Ovary (tissue), 9 donors: ENCODE measurements around the gene E2F6. TPM values are rescaled to one million over a fixed set of nuclear protein-coding genes. Genes with fewer than 3 reads are reported as not detected.

Experiments
- DNase-seq, 5 donors: peaks; one replicate each; pipeline ENCODE4 v3.0.0-alpha.2; 2019 to 2020
- H3K27ac ChIP-seq, 2 donors: fragments of 200-600 bp; one replicate each; pipeline versions ENCODE4 v1.5.1 to v1.8.0; 2019 to 2022
- H3K27me3 ChIP-seq: fragments of 200-600 bp; one replicate; pipeline ENCODE4 v1.8.0; 2022
- H3K36me3 ChIP-seq: fragments of 200-600 bp; sonication (generic); one replicate; pipeline ENCODE4 v1.5.1; 2019
- H3K4me1 ChIP-seq: one replicate; pipeline ENCODE4 v1.8.1; 2013; ENCODE audit warnings: mild to moderate bottlenecking, moderate library complexity; ENCODE audit not compliant: insufficient read depth
- H3K4me3 ChIP-seq: fragments of 200-600 bp; sonication (generic); one replicate; pipeline ENCODE4 v1.5.1; 2017
- H3K9me3 ChIP-seq, 2 donors: fragments of 200-600 bp in 1 of 2; sonication (generic) in 1 of 2; one replicate each; pipeline versions ENCODE4 v1.5.1 to v1.8.1; 2013 to 2019; ENCODE audit warnings: mild to moderate bottlenecking in 1 of 2, moderate library complexity in 1 of 2
- CTCF ChIP-seq, 3 donors: fragments of 450-650 bp in 2 of 3; fragments of 200-600 bp in 1 of 3; IDR thresholded peaks; one replicate each; pipeline versions ENCODE4 v1.5.1 to v1.8.0; 2016 to 2022; ENCODE audit warnings: antibody characterized with exemption in 3 of 3, mild to moderate bottlenecking in 1 of 3
- EP300 ChIP-seq: sonication (generic); formaldehyde crosslinking; IDR thresholded peaks from one replicate; pipeline ENCODE4 v1.6.1; 2017; ENCODE audit warnings: antibody characterized with exemption
- POLR2A ChIP-seq: fragments of 450-650 bp; IDR thresholded peaks from one replicate; pipeline ENCODE4 v1.6.1; 2017; ENCODE audit warnings: antibody characterized with exemption, mild to moderate bottlenecking, moderate library complexity
- WGBS, 3 donors: extraction: QIAGEN DNeasy Blood & Tissue Kit in 1 of 3; methylation state at CpG; one replicate each; pipeline versions ENCODE4 v1.1.5 to v1.1.7; 2013 to 2017; 5-methylcytosine and 5-hydroxymethylcytosine counted together
- intact Hi-C, 4 donors: fragments of 100-400 bp; cut with DNase I; formaldehyde crosslinking; loops; one replicate each; pipeline versions ENCODE4 v1.11.0 to v1.15.1; 2022 to 2023
- polyA plus RNA-seq, 2 donors: library from polyadenylated mRNA; stranded (reverse); fragments of 200-250 nt in 1 of 2; fragments of 350-450 nt in 1 of 2; fragmentation: Illumina TruSeq in 1 of 2; extraction: RNeasy Lipid Tissue Mini Kit (QIAGEN cat#74804) in 1 of 2; gene quantifications; one replicate each; pipeline ENCODE4 v1.2.3, GENCODE V29; 2013 to 2014
- total RNA-seq, 7 donors: library from RNA; depleted of rRNA in 2 of 7; stranded (reverse); fragments of >200 nt in 2 of 7; fragmentation: NEBNext Ultra II Directional in 3 of 7; extraction: Animal tissue kit (Norgen Biotek cat#: 25700) in 3 of 7; gene quantifications; one replicate each; pipeline versions ENCODE4 v1.1.0 to v1.2.4, GENCODE V29; 2016 to 2023
- donor health status: DM: no; HTN: no; CAD: no; lungs with moderate emphysema.
- donor health status: DM: no; HTN: no; CAD: no.
- donor health status: Bipolar disorder and iron deficiency.
- donor health status: DM: yes; HTN: yes; CAD: no.
- donor health status: DM: no; HTN: no; CAD: no.
- donor health status: DM: yes; HTN: yes; CAD: no.

E2F6 gene
- total and polyA plus RNA-seq, 9 donors: 9.9 to 19.6 (median 14.9) TPM

- Histone ChIP-seq H3K36me3 (no peaks in the 10 kb centered on the region), H3K4me1 (peaks cover 3% of the 10 kb centered on the region), H3K9me3 (no peaks in the 10 kb centered on the region), H3K27me3 (no peaks in the 10 kb centered on the region), H3K4me3 (no peak overlapping the region), H3K27ac (peak overlapping the region in 1 of 2 donors; percentile 41)
- no peak for DNase-seq
- intact Hi-C loops: loop anchor here in 3 of 4 donors (2.0 to 10.0 kb wide), 5 partner anchors 33 to 296 kb away; no protein-coding TSS in a partner anchor
- TF ChIP-seq EP300 (no peak), POLR2A (no peak), CTCF (IDR thresholded peaks at IDR 0.05) (no peak)
- 69 to 73% (median 70%) methylated on average over 12 of the region's 12 CpGs for WGBS, 3 donors
These were observed 13.1 kb upstream of the E2F6 start for GRCh38 chr2:11478899-11479605.

- H3K27me3 ChIP-seq: no peaks in the 10 kb centered on the region
- peak; percentile 88 to 97 (median 92) for DNase-seq
- peaks cover 3% of the 10 kb centered on the region for H3K4me1 ChIP-seq
- peak overlapping the region in 1 of 2 donors; percentile 41 for H3K27ac ChIP-seq
- no peaks in the 10 kb centered on the region for H3K36me3 ChIP-seq
- intact Hi-C loops: loop anchor here in 3 of 4 donors (2.0 to 10.0 kb wide), 5 partner anchors 34 to 297 kb away; no protein-coding TSS in a partner anchor
- H3K9me3 ChIP-seq: no peaks in the 10 kb centered on the region
- peak; percentile 90 to 95 (median 94) for TF ChIP-seq CTCF (IDR thresholded peaks at IDR 0.05)
- no peak for TF ChIP-seq EP300
- no peak for TF ChIP-seq POLR2A
- WGBS, 3 donors: 25 to 35% (median 33%) methylated on average over 2 of the region's 2 CpGs
- H3K4me3 ChIP-seq: no peak overlapping the region
These were observed 12.0 kb upstream of the E2F6 start for GRCh38 chr2:11477994-11478393.

- no peak overlapping the region for H3K27ac ChIP-seq
- DNase-seq: no peak
- no peaks in the 10 kb centered on the region for H3K36me3 ChIP-seq
- 55 to 69% (median 66%) methylated on average over 10 of the region's 10 CpGs for WGBS, 3 donors
- H3K4me3 ChIP-seq: no peak overlapping the region
- no peaks in the 10 kb centered on the region for H3K9me3 ChIP-seq
- intact Hi-C loops: loop anchor here in 1 of 4 donors (10.0 kb wide), 1 partner anchor 301 kb away; no protein-coding TSS in a partner anchor
- H3K4me1 ChIP-seq: no peaks in the 10 kb centered on the region
- no peak for TF ChIP-seq POLR2A
- no peak for TF ChIP-seq CTCF (IDR thresholded peaks at IDR 0.05)
- TF ChIP-seq EP300: no peak
- H3K27me3 ChIP-seq: no peaks in the 10 kb centered on the region
These were observed 7.9 kb upstream of the E2F6 start for GRCh38 chr2:11473659-11474433.

GRCh38 chr2:11467749-11468148 is 1.8 kb upstream of the E2F6 start:
- no peak overlapping the region for H3K4me3 ChIP-seq
- WGBS, 3 donors: 69 to 84% (median 72%) methylated on average over 6 of the region's 6 CpGs
- no peak for DNase-seq
- no peaks in the 10 kb centered on the region for H3K36me3 ChIP-seq
- peaks cover 11% of the 10 kb centered on the region for H3K4me1 ChIP-seq
- H3K9me3 ChIP-seq: no peaks in the 10 kb centered on the region
- intact Hi-C loops: no loop called here
- TF ChIP-seq EP300: no peak
- no peak for TF ChIP-seq POLR2A
- no peak for TF ChIP-seq CTCF (IDR thresholded peaks at IDR 0.05)
- H3K27ac ChIP-seq: no peak overlapping the region
- H3K27me3 ChIP-seq: no peaks in the 10 kb centered on the region
